Stimulated activated CD8-positive, alpha-beta memory T cell treated with anti-CD3 and anti-CD28 coated beads, Interleukin-15, amount 100 ng/mL, for 1 hour (primary cell): ENCODE results near the gene GEMIN7.

ENCODE experiments used
- DNase-seq: peaks from one replicate; pipeline ENCODE4 v3.0.0-alpha.2; 2020; ENCODE audit warnings: low read depth

GEMIN7 gene

DNA sequence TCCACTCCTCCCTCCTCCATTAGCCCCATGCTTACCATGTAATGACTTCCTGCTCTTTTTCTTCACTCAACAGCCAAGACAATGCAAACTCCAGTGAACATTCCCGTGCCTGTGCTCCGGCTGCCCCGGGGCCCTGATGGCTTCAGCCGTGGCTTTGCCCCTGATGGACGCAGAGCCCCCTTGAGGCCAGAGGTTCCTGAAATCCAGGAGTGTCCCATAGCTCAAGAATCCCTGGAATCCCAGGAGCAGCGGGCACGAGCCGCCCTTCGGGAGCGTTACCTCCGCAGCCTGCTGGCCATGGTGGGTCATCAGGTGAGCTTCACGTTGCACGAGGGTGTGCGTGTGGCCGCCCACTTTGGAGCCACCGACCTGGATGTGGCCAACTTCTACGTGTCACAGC is 11.0 kb downstream of the GEMIN7 start:
- DNase-seq: no peak

GRCh38 chr19:45090606-45091005 is 11.5 kb downstream of the GEMIN7 start:
- DNase-seq: no peak

DNA sequence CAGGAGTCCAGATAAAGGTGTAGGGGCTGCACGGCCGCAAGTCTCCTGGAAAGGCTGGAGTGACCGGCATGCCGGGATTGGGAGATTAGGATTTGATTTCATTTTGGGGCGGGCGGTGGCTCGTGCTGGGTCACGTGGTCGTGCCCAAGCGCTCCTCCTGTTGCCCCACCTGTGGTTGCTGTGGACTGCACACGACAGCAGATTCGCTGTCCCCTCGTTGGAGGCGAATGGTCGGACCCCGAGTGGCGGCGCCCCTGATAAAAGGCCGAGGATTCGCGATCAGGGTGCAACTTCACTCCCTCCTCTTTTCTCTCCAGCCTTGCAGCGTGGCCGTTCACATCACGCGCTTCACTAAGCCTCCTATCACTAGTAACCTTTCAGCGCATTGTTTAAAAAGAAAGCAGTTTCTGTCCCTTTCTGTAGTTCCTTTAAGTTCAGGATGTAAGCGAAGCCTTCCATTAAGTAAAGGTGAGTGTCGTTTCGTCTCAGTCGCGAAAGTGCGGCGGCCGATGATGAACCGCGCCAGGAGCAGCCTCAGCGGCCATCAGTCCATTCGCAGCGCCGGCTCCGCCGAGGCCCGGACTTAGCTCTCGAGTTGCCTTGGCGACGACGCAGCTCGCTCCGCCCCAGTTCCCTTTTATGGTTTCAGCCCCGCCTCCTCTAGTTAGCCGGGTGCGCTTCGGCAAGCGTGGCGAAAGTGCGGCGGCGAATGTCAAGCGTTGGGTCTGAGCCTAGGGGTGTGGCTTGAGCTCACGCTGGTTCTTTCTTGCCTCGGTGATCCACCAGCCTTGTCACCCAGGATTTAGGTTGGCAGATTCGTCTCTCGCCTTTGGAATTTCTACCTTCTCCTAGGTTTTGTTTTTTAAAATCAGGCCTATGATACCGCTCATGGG is 12.2 kb downstream of the GEMIN7 start:
- DNase-seq: peak; percentile 96

- peak; percentile 75 for DNase-seq
Observed at GRCh38 chr19:45092747-45093678, 14.0 kb downstream of the GEMIN7 start, which contains the start of gene PPP1R37. Gene PPP1R37, plus strand, starts transcription at chr19:45093179. Its CDS starts 147 bp downstream, at chr19:45093326.

DNA sequence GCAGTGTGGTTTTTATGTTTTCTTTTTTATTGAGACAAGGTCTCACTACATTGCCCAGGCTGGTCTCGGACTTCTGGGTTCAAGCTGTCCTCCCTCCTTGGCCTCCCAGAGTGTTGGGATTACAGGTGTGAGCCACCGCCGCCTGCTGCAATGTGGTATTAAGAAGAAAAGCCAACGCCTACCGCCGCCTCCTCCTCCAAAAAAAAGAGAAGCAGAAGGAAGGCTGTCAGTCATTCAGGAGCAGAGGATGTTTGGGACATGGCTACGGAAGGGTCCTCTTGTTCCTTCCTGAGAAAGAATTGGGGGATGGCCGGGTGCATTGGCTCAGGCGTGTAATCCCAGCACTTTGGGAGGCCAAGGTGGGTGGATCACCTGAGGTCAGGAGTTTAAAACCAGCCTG is 15.1 kb downstream of the GEMIN7 start:
- no peak for DNase-seq

- DNase-seq: no peak
Observed at GRCh38 chr19:45094707-45095106, 15.6 kb downstream of the GEMIN7 start.

DNA sequence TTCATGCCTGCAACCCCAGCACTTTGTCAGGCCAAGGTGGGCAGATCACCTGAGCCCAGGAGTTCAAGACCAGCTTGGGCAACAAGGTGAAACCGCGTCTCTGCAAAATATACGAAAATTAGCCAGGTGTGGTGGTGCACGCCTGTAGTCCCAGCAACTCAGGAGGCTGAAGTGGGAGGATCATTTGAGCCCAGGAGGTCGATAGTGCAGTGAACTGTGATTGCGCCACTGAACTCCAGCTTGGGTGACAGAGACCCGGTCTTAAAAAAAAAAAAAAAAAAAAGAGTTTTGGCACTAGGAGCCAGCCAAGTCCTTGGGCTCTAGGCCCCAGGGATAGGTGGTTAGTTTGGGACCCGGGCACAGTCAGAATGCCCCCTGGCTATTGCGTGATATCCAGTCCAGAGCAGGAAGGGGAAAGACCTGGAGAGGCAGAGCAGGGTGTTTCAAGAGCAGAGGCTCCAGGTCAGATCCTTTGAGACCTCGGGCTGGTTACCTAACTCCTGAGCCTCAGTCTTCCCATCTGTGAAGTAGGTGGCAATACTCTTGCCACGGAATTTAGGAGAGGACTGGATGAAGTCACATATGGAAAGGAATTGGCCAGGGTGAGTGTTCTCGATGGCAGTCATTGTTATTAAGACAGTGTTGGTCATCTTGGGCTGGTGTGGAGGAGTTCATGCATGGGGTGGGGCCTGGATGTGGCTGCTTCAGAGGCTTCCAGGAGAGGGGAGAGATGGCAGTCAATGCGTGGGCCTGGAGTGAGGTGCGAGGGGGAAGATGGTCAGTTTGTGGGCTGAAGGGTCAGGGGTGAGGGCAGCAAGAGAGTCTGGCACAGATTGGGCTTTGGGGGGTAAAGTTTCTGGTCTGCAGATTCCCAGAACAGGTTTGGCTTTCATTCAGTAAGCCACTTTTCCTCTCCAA is 16.7 kb downstream of the GEMIN7 start:
- no peak for DNase-seq

GRCh38 chr19:45096700-45097099 is 17.6 kb downstream of the GEMIN7 start:
- DNase-seq: no peak

- no peak for DNase-seq
Observed at GRCh38 chr19:45097450-45097775, 18.4 kb downstream of the GEMIN7 start.

GRCh38 chr19:45097776-45098520 is 18.9 kb downstream of the GEMIN7 start:
- no peak for DNase-seq

DNA sequence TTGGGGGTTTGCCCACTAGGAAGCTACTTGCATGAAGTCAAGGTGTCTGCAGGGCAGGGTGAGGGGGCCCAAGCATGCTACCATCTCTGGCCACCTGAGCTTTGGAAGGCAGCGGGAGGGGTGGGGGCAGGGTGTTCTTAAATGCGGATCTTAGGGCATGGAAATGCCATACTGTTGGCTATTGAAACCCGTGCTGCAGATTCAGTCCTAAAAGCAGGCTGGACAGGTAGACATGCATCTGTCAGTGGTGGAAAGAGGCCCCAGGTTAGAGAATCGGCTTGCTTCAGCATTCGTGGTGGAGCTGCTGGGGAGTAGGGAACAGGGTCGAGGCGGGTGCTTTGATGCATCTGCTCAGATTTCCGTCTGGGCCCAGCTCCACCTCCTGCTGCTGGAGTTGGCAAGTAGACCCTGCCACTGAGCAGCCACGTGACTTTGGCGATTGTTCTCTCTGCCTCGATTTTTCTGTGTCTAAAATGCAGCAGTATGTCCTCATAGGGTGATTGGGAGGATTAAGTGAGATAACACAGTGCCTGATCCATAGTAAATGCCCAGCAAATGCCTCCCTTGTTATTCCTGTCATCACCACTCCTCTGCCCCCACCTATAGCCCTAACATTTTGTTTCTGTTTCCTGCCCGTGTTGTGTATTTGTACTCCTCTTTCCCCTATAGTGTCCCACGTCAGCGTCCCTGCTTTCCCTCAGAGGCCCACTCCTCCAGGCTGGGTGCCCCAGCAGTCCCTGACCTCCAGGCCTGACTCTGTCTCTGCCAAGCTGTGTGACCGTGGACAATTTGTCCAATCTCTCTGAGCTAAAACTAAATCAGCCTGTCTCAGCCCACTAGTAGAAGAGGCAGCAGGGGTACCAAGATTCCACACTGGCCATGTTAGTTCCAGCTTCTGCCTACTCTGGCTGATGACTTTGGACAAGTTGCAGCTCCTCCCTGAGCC is 19.7 kb downstream of the GEMIN7 start:
- no peak for DNase-seq

DNA sequence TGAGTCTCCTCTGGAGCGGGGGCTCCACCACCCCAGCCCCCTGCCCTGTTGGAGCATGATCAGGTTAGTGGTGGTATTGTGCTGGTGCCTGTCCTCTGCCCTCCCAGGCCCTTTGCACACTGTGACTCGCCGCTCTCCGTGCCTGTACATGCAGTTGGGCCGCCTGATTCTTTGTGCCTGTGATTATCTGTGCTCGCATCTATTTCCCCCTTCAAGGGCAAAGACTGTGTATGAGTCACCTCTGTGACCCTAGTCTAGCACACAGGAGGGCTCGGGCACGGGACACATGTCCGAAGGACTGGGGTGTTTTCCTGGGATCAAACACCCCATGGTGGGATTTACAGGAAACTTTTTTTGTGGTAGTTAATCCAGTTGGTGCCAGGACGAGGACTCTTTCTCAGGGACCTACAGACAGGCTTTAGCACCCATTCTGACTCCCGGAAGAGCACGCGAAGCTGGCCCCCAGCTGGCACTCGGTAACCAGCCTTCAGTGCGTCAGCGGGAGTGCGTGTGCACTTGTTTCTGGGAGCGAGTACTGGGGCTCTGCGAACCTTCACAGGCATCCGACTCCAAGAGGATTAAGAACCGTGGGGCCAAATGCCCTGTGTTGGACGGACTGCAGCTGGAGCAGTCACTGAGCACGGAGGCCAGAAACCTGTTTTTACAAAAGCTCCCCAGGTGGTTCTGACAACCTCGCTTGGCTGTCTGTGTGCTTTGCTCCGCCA is 20.6 kb downstream of the GEMIN7 start:
- DNase-seq: no peak

GRCh38 chr19:45100201-45100600 is 21.1 kb downstream of the GEMIN7 start:
- DNase-seq: no peak

DNA sequence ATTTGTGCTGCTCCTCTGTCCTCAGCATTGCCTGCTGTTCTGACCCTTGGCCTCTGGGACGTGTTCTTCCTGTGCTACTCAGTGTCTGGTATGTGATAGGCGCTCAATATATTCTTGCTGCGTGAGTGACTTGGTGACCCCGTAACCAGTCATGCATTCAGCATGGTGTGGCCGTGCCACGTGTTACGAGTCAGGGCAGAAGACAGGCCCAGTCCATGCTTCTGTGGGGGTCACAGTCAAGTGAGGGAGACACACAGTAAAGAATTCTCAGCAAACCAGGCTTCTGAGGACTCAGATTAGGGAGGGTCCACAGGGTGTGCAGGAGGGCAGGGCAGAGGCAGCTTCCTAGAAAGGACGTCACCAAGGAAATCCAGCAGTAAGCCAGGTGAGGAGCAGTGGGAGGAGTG is 21.8 kb downstream of the GEMIN7 start:
- DNase-seq: no peak

DNA sequence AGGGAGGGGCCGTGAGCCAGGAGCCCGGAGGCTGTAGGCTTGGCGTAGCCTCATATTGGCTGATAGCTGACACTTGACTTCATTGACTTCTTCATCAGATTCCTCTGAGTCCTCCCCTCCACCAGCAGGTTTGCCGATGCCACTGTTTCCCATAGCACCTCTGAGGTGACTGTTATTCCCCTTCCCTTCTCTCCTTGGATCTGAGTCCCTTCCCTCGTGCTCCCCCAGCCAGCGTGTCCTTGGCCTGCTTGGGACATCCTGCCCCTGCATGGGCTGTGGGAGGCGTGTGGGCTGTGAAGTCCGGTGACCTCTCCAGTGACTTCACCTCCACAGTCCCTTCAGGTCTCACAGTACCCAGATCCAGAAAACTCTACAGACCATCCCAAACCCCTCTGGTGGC is 22.7 kb downstream of the GEMIN7 start:
- DNase-seq: no peak

GRCh38 chr19:45102481-45102880 is 23.4 kb downstream of the GEMIN7 start:
- DNase-seq: no peak

- no peak for DNase-seq
Observed at GRCh38 chr19:45103156-45103507, 24.1 kb downstream of the GEMIN7 start.

GRCh38 chr19:45103508-45104319 is 24.7 kb downstream of the GEMIN7 start:
- no peak for DNase-seq
